ENCODE results near the gene CCDC187. TPM values are rescaled to one million over a fixed set of nuclear protein-coding genes. Genes with fewer than 3 reads are reported as not detected.

CCDC187 gene
- total and polyA plus RNA-seq, 8 donors: 0.12 to 2.8 (median 0.45) TPM; not detected in 1

- Histone ChIP-seq H3K36me3 (peaks cover 33 to 100% (median 95%) of the 10 kb centered on the region in 4 donors), H3K27ac (no peak overlapping the region), H3K27me3 (no peaks in the 10 kb centered on the region), H3K9me3 (peaks cover 0 to 10% (median 7%) of the 10 kb centered on the region in 4 donors), H3K4me3 (no peak overlapping the region), H3K4me1 (no peaks in the 10 kb centered on the region)
- no peak for DNase-seq
- TF ChIP-seq, protein P1, sequence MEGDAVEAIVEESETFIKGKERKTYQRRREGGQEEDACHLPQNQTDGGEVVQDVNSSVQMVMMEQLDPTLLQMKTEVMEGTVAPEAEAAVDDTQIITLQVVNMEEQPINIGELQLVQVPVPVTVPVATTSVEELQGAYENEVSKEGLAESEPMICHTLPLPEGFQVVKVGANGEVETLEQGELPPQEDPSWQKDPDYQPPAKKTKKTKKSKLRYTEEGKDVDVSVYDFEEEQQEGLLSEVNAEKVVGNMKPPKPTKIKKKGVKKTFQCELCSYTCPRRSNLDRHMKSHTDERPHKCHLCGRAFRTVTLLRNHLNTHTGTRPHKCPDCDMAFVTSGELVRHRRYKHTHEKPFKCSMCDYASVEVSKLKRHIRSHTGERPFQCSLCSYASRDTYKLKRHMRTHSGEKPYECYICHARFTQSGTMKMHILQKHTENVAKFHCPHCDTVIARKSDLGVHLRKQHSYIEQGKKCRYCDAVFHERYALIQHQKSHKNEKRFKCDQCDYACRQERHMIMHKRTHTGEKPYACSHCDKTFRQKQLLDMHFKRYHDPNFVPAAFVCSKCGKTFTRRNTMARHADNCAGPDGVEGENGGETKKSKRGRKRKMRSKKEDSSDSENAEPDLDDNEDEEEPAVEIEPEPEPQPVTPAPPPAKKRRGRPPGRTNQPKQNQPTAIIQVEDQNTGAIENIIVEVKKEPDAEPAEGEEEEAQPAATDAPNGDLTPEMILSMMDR (IDR thresholded peaks at IDR 0.05): no peak
- TF ChIP-seq POLR2AphosphoS5 (IDR thresholded peaks at IDR 0.05) (no peak), EP300 (IDR thresholded peaks at IDR 0.05) (no peak), POLR2A (IDR thresholded peaks at IDR 0.05) (no peak)
- 89 to 94% (median 93%) methylated on average over 13 to 16 of the region's 16 CpGs for WGBS, 5 donors
- intact Hi-C loops (cut with DNase I; ENCODE audit: low total_unique reads): no loop called here
Measured at GRCh38 chr9:136218271-136218670, 85.6 kb downstream of the CCDC187 start.

DNA sequence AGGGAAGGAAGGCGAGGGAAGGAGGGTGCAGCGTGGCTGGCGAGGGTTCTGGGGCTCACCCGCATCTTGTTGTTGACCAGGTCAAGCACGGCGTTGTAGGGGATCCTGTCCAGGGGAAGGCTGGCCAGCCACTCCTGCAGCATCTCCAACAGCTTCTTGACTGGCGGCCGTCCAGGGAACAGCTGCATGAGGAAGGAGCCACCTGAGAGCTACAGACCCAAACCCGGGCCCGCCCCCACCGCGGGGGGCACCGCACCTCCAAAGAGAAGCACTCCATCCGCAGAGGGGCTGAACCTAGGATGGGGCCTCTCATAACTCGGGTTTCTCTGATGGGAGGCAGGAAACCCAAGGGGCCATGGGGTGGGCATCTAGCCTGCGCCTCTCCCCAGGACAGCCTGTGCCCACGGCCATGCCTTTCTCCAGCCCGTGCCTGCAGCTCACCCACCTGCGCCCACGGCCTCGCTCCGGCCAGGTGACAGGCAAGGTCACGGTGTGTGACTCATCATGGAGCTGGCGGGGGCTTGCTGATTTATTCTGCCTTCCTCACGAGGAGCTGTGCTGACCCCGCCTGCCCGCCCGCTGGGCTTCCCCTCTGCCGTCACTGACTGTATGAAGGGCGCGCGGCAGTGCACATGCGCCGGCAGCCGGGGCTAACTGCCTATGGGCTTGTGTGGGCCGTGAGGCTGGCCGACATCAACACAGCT lies 87.2 kb downstream of the CCDC187 start:
- H3K27me3 ChIP-seq: no peaks in the 10 kb centered on the region
- no peaks in the 10 kb centered on the region for H3K4me1 ChIP-seq
- H3K9me3 ChIP-seq: peaks cover 0 to 10% (median 7%) of the 10 kb centered on the region in 4 donors
- H3K27ac ChIP-seq: no peak overlapping the region
- 91 to 93% (median 92%) methylated on average over 30 to 37 of the region's 37 CpGs for WGBS, 5 donors
- H3K36me3 ChIP-seq: peaks cover 39 to 100% (median 94%) of the 10 kb centered on the region in 4 donors
- TF ChIP-seq POLR2AphosphoS5 (IDR thresholded peaks at IDR 0.05) (no peak), POLR2A (IDR thresholded peaks at IDR 0.05) (no peak), EP300 (IDR thresholded peaks at IDR 0.05) (no peak)
- TF ChIP-seq, protein P1 (IDR thresholded peaks at IDR 0.05): no peak
- intact Hi-C loops (cut with DNase I; ENCODE audit: low total_unique reads): no loop called here
- H3K4me3 ChIP-seq: no peak overlapping the region
- DNase-seq: no peak

GRCh38 chr9:136213733-136214132 lies 90.2 kb downstream of the CCDC187 start:
- no peak for DNase-seq
- intact Hi-C loops (cut with DNase I; ENCODE audit: low total_unique reads): no loop called here
- no peak overlapping the region for H3K27ac ChIP-seq
- H3K9me3 ChIP-seq: peaks cover 0 to 10% (median 7%) of the 10 kb centered on the region in 4 donors
- TF ChIP-seq POLR2A (IDR thresholded peaks at IDR 0.05): no peak
- TF ChIP-seq, protein P1 (IDR thresholded peaks at IDR 0.05): no peak
- TF ChIP-seq POLR2AphosphoS5 (IDR thresholded peaks at IDR 0.05): no peak
- TF ChIP-seq EP300 (IDR thresholded peaks at IDR 0.05): no peak
- H3K36me3 ChIP-seq: peaks cover 30 to 100% (median 99%) of the 10 kb centered on the region in 4 donors
- no peaks in the 10 kb centered on the region for H3K4me1 ChIP-seq
- 91 to 97% (median 95%) methylated on average over 8 to 9 of the region's 9 CpGs for WGBS, 5 donors
- no peaks in the 10 kb centered on the region for H3K27me3 ChIP-seq
- no peak overlapping the region for H3K4me3 ChIP-seq

DNA sequence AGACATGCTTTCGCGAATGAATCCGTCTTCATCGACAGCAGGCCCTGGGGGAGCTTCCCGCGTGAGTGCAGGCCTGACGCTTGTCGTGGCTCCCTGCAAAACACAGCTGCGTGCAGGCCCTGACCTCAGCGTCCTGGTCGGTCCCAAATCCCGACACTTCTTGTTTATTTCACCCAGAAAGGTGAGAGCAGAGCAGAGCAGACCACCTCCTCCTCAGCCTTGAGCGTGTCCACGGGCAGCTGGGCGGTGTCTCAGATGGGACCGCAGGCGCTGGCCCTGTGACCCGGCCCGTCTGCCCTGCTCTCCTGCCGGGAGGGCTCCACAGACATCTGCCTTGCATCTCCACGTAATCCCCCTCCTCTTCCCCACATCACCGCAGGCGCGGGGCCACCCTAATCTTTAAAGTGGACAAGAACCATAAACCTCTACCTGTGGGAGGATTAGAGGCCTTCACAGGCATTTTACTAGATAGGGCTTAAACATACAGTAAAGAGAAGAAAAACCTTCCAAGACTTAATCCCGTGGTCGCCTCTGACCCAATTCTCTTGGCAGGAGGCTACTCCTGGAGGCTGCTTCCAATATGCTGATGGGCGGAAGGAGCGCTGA lies 91.4 kb downstream of the CCDC187 start:
- no peaks in the 10 kb centered on the region for H3K4me1 ChIP-seq
- no peak for DNase-seq
- H3K27ac ChIP-seq: no peak overlapping the region
- intact Hi-C loops (cut with DNase I; ENCODE audit: low total_unique reads): no loop called here
- H3K36me3 ChIP-seq: peaks cover 24 to 99% (median 96%) of the 10 kb centered on the region in 4 donors
- no peak for TF ChIP-seq POLR2AphosphoS5 (IDR thresholded peaks at IDR 0.05)
- TF ChIP-seq, protein P1 (IDR thresholded peaks at IDR 0.05): no peak
- WGBS, 5 donors: 89 to 92% (median 91%) methylated on average over 28 of the region's 28 CpGs
- H3K4me3 ChIP-seq: no peak overlapping the region
- H3K9me3 ChIP-seq: peaks cover 0 to 10% (median 7%) of the 10 kb centered on the region in 4 donors
- no peaks in the 10 kb centered on the region for H3K27me3 ChIP-seq
